Stimulated activated CD4-positive, alpha-beta T cell treated with anti-CD3 and anti-CD28 coated beads, Interleukin-12 subunit alpha, Interleukin-12 subunit beta, amount 100 ng/mL, for 4 hours (primary cell): ENCODE results near the gene P4HTM.

Source experiments
- DNase-seq: peaks from one replicate; pipeline ENCODE4 v3.0.0-alpha.2; 2020

The P4HTM gene

DNA sequence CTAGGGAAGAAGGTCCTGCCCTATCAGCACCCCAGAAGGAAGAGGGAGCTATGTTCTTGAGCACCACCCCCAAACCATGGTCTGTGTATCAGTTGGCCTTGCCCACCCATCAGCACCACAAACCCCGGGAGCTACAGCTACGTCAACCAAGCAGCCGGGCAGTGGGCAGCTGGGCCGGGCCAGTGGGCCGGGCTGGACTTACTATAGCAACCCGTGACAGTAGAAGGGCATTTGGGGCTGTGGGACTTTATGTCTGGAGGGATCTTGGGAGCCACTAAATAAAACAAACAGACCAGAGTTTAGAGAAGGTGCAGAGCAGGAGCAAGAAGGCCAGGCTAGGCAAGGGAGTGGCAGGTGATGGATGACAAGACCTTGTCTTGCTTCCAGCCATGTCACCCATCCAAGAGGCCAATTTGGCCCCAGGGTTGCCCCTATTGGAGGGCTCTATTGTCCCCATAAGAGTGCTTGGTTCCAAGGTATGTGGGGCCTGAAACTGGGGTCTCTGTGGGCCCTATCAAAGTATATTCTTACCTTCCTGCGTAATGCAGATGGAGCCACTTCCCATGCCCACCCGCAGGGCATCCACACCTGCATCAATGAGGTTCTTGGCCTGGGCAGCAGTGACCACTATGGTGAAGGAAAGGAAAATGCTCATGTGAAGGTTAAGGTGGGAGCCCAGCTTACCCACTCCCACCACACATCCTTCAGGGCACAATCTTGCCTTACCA, 35.9 kb downstream of the P4HTM start:
- DNase-seq, result no peak

DNA sequence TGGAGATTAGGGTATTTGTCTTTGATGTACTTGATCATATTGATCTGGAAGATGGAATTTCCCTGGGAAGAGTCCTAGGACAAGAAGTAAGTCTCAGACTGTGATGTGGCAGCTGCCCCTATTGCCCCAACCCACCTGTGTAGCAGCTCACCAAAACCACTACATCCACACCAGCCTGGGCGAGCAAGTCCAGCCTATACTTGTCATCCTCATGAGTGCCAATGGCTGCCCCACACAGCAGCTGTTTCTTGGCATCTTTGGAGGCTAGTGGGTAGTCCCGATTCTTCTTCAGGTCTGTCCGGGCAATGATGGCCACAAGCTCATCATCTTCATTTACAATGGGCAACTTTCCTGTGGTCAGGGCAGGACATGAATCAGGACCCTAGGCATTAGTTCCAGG, 36.5 kb downstream of the P4HTM start:
- no peak for DNase-seq

DNA sequence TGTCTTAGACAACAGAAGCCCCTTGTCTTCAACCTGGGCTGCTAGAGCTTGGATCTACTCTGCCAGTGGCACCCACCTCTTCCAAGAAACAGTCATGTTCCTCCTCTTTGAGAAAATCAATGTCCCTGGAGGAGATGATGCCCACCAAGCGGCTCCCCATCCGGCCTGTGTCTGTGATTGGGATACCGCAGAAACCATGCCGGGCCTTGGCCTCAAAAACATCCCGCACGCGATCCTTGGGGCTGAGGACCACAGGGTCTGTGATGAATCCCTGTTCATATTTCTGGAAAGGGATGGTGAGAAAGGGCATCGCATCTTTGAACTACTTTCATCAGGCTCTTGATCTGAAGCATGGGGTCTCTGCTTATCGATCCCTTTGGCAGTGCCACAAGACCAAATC, 37.6 kb downstream of the P4HTM start:
- DNase-seq, result no peak

DNA sequence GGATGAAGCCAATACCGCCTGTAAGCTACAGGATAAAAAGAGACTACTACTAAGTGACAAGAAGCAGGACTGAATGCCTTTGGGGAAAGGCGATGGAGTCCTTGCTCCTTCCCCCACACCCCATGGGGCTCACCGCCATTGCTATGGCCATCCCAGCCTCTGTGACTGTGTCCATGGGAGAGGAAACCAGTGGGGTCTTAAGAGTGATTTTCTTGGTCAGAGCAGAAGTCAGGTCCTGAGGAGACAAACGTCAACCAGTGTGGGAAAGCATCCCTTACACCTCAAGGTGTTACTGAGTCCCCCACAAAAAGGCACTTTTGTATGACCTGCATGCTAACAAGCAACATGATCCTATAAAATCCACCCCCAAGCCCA, 38.2 kb downstream of the P4HTM start:
- DNase-seq, result no peak

DNA sequence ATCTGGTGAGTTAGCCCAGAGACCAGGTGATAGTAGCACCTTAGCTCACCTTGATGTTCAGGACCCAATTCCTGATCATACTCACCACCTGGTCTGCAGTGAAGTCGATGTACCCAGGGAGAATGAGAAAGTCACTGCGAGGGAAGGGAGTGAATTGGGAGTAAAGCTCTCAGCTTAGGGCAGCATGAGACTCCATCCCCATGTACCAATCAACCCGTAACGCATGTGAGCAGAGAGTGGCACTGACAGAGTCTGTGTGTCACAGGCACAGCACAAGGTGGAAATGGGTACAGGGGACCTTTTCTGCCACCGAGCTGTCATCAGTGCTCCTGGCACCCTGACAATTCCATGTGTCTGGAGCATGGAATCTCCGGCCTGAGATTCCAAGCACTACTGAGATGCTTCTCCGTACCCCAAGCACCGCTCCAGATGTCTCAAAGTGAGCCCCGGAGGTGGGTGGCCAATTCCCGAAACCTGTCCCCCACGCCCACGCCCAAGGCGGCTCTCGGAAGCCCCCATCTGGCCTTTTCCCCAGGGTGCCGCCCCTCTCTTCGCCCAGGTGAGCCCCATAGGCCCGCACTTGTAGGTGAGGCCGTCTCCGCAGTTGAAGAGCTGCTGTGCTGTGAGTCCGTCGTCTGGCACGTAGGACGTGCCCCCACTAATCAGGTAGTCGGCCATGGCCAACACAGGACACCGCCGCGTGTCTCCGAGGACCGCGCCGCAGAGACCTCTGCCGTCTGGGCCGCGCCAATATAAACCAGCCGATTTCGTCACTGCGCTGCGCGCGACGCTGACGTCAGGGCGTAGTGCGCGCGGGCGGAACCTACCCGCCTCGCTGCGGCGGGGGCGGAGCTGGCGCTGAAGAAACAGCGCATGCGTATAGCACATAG, 38.9 kb downstream of the P4HTM start, which contains the start of gene IMPDH2:
IMPDH2 (minus strand) TSS at position 726 of the 890 bp plus-strand sequence; CDS start at position 678, 48 bp downstream.
- peak; percentile 91 for DNase-seq

DNA sequence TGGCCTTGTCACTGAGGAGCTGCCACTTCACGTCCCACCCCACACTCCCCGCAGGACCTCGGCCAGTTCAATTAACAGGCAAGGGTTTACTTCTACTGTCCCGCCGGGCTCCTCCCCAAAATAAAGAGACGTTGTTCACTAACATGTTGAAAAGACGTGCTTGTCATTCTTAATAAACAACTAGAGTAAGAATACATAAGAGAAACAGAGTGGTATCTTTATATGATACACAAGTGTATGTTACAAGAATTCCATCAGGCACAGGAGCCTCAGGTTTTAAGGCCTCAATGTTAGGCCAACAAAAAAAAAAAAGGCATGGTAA, 39.5 kb downstream of the P4HTM start:
- no peak for DNase-seq

DNA sequence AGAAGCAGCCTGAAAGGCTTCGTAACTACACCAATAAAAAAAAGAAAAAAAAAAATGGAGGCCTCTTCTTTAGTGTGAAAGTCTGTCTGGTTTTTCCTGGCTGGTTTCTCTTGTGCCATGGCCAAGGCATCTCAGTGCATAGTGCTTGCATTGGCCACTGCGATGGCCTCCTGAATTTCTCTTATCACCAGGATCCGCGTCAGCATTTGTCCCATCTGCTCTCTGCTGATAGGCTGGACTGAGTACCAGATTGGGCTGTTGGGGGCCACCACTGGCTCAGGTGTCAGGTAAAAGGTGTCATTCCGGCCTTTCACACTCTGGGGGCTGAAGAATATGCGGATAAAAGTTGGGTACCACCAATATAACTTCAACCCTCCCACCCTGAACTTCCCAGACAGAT, 40.3 kb downstream of the P4HTM start:
- DNase-seq, result no peak

DNA sequence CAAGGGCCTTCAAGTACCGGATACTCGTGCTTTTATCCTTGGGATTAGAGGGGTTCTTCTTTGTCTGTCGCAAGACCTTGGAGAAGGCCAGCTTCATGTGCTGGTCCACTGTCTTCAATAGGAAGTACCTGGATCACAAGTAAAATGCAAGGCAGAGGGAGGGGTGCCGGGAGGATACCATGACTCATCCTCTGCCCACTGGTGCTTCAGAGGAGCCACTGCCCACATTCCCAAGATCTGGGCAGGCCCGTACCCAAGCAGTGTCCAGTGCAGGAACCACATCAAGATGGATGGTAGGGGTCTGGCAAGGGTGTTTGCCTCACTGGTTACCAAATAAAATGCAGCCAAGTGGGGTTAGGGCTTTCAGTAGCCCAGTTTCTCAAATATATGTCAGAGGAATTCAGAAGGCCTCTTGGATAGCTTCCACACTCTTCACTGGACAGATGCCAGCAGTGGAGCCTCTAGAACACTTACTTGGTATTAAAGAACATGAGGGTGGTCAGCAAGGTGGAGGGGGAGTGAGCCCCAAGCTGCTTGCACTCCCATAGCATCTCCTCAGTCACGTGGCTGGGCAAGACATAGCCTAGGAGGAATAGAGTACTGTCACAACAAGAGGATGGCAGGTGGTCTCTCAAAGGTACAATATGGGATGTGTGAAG, 42.7 kb downstream of the P4HTM start:
- no peak for DNase-seq

DNA sequence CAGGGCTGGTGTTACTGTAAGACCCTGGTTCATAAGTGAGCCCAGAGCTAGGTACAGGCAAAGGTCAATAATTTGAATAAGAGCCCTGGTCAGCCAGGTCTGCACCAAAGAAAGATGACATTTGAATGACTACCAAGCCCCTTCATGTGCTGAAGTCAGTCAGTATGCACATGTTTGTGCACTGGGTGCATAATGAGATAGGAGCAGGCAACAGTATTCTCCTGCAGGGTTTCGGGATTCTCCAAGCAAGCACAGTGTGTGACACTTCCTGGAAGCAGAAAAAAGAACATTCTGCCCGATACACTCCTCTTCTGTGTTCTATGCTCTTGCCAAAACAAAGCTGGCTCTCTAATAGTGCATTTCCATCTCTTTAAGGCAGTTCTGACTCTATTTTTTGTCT, 44.6 kb downstream of the P4HTM start:
- DNase-seq, result no peak

DNA sequence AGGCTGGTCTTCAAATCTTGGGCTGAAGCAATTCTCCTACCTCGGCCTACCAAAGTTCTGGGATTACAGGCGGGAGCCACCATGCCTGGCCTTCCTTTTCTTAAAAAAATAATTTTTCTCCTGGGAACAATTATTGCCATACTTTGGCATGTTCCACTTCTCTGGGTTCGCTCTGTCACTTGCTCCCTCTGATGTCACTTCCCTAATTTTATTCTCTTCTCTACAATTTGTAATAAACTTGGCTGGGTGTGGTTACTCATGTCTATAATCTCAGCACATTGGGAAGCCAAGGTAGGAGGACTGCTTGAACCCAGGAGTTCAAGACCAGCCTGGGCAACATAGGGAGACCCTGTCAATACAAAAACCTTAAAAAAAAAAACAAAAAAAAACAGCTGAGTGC, 45.2 kb downstream of the P4HTM start:
- no peak for DNase-seq

DNA sequence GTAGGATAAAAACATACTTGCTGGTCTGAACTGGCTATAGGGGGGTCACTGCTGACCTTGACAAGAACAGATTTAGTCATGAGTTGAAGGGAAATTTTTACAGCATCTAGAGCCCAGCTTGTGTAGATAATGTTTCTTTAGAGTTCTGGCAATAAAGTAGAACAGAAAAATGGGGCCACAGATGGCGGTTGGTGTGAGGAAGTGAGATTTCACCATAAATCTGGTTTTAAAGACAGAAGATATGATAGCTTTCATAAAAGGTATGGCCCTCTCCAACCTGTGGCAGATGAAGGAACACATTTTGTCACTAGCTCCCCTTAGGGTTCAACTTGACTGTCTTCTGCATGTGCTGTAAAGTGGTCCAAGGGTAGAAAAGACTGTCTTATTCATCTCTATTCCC, 63.5 kb downstream of the P4HTM start:
- DNase-seq, result no peak

DNA sequence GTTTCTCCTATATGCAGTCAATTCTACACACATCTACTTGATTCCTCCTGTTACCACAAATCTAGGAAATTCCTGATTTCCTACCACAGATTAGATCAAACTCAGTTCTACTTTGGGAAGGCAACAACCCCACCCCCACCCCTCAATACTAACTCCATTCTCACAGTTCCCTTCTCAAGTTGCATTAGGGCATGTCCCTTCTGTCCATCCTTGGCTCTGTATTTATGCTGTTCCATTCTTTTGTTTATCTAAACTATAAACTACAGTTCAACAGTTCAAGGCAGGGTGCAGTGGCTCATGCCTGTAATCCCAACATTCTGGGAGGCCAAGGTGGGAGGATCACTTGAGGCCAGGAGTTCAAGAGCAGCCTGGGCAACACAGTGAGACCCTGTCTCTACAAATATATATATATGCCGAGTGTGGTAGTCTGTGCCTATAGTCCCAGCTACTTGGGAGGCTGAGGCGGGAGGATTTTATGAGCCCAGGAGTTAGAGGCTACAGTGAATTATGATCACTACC, 64.4 kb downstream of the P4HTM start:
- no peak for DNase-seq
